GM12801 (cell line): Measurements from ENCODE around the gene MAML3.

Source experiments
- CTCF ChIP-seq: IDR thresholded peaks from one replicate; pipeline ENCODE4 v1.5.1; 2011; ENCODE audit warnings: control low read depth; ENCODE audit not compliant: insufficient read length; ENCODE audit errors: extremely low read depth

Gene MAML3

GRCh38 chr4:139844057-139844456 is 309.9 kb downstream of the MAML3 start:
- TF ChIP-seq CTCF = no peak

GRCh38 chr4:139843641-139844040 is 310.3 kb downstream of the MAML3 start:
- no peak for TF ChIP-seq CTCF

DNA sequence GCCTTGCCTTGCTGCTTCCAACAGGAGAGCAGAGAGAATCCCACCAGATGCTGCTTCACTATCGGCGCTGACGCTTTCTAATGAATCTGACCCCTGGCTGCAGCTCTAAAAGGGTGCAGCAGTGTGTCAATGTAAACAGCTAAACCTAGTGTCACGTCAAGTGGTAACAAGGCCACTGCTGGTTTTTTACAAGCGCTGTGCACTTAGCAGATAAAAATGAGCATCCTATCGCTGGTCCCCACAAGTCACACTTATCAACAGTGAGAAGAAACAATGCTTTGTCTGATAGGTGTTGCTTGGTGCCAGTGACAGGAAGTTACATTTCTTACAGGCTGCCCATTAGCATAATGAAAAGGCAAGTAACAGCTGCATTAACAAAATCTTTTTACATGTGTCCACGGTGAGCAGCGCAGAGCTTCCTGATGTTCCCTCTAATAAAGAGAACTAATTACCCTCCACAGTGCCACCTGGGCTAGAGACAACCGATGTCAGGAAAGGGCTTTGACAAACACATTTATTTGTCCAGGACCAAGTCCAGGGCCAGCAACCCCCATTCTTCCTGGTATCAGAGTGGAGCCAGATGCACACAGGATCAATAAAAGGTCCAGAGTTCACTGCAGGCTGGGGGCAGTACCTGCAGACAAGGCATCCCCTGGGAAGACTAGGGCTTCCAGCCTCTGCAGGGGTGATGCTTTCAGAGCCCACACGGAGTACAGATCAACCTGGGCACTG is 312.4 kb downstream of the MAML3 start:
- TF ChIP-seq CTCF = no peak

GRCh38 chr4:139840773-139841172 is 313.2 kb downstream of the MAML3 start:
- no peak for TF ChIP-seq CTCF

GRCh38 chr4:139839403-139840031 is 314.5 kb downstream of the MAML3 start:
- TF ChIP-seq CTCF = no peak

DNA sequence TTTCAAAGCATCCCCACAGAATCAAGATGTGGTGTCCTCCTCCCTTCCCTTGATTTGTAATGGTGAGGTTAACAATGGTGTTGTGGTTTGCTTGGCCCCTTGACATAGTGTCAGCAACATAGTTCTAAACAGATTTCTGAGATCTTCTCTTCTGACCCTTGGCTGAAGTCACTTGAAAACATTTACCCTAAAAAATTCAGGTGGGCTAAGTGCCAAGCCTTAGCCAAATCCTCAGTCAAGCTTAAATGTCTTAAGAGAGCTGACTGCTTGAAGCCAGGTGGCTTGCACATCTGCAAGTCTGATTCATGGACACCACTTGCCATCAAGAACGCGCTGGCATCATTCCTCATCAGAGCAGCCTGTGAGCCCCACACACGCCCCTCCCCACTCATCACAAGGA is 315.2 kb downstream of the MAML3 start:
- no peak for TF ChIP-seq CTCF

DNA sequence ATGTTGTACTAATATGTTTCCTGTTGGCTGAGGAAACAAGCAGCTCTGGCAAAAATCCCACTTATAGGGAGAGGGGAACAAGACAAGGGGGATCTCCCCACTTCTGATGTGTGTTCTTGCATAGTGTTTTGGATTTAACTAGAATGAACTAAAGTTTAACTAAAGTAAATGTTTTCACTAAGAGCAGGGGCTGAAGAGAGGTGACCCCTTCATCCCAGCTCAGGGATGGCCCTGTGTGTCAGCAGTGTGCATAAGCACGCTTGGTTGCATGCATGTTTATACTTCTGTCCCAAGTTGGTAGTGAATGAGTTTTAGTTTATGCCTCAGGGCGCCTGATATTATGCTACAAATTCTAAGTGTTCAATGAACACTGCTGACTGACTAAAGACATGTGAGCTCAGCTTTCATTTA is 319.0 kb downstream of the MAML3 start:
- TF ChIP-seq CTCF = no peak
